GM23248 (cell line): ENCODE measurements around the gene OPRD1.

Source experiments
- EZH2 ChIP-seq: fragments of 200-600 bp; sonication (generic); IDR thresholded peaks from 2 replicates; pipeline ENCODE4 v1.6.1; 2018; ENCODE audit warnings: antibody characterized with exemption, mild to moderate bottlenecking; ENCODE audit not compliant: insufficient read depth, poor library complexity, severe bottlenecking
- EZH2phosphoT487 ChIP-seq: fragments of 200-600 bp; sonication (generic); IDR thresholded peaks from 2 replicates; pipeline ENCODE4 v1.6.1; 2018; ENCODE audit warnings: antibody characterized with exemption, moderate library complexity, mild to moderate bottlenecking, low read depth; ENCODE audit not compliant: insufficient read depth

- TF ChIP-seq EZH2, result no peak
- no peak for TF ChIP-seq EZH2phosphoT487
Observed at GRCh38 chr1:28813931-28814465, 2.0 kb downstream of the OPRD1 start.
